22Rv1 (cell line): Measurements from ENCODE around the gene DNAAF3.

Source experiments
- ZFX ChIP-seq: fragments of 450-650 bp; IDR thresholded peaks from 2 replicates; pipeline ENCODE4 v1.6.1; 2017; ENCODE audit warnings: antibody characterized with exemption, borderline replicate concordance
- TF ChIP-seq, protein P1 (sequence below): fragments of 450-650 bp; IDR thresholded peaks from 2 replicates; pipeline ENCODE4 v1.5.1; 2017; ENCODE audit warnings: mild to moderate bottlenecking

DNA sequence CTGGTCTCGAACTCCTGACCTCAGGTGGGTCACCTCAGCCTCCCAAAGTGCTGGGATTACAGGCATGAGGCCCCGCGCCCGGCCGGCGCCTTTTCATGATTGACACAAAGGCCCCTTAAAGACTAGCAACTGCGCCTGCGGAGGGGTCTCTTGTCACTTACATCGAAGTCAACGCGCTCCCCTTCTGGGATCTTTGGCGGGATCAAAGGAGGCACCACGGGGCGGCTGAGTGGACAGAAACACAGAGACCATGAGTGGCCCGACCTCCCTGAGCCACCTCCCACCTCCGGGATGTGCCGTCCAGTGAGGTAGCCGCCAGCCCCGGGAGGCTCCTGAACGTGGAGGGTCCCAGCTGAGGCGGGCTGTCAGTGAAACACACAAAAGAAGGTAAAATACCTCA is 24.7 kb downstream of the DNAAF3 start:
- TF ChIP-seq, protein P1, sequence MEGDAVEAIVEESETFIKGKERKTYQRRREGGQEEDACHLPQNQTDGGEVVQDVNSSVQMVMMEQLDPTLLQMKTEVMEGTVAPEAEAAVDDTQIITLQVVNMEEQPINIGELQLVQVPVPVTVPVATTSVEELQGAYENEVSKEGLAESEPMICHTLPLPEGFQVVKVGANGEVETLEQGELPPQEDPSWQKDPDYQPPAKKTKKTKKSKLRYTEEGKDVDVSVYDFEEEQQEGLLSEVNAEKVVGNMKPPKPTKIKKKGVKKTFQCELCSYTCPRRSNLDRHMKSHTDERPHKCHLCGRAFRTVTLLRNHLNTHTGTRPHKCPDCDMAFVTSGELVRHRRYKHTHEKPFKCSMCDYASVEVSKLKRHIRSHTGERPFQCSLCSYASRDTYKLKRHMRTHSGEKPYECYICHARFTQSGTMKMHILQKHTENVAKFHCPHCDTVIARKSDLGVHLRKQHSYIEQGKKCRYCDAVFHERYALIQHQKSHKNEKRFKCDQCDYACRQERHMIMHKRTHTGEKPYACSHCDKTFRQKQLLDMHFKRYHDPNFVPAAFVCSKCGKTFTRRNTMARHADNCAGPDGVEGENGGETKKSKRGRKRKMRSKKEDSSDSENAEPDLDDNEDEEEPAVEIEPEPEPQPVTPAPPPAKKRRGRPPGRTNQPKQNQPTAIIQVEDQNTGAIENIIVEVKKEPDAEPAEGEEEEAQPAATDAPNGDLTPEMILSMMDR: no peak
- TF ChIP-seq ZFX: no peak
